T-helper 1 cell (primary cell): ENCODE measurements around the gene CAVIN1.
"Not testable (repeated sequence)": the region's sequence is repeated elsewhere in the genome, so short reads cannot be mapped to it uniquely, and the experiment has no call there.

Source experiments
- DNase-seq, 5 donors: peaks; one replicate each; pipeline ENCODE4 v3.0.0-alpha.2; 2012 to 2020

CAVIN1 gene

DNA sequence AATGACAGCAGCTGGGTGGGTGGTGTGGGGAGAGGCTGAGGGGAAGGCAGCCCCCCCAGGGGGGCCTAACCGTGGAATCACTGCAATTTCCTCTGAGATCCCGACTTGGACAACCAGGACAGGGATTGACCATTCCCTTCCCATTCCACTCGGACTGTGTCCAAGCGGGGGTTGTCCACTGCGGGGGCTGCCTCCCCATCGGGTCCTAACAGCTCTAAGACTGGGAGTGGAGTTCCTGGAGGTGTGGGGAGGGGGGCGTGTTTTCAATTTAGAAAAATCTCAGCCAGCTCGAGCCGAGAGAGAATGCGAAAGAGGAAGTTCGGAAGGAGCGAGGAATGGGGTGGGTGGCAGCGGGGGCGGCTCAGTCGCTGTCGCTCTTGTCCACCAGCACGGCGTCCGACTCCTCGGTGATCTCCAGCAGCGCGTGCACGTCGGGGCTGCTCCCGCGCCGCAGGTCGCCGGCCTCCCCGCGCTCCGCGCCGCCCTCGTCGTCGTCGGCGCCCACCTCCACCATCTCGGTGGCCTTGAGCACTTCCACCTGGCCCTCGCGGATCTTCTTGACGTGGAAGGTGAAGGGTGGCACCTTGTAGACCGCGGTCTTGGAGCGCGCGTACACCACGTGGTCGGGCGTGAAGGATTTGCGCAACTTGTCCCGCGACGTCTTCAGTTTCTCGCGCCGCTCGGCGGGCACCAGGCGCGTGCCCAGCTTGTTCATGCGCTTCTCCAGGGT is 18.6 kb downstream of the CAVIN1 start:
- no peak for DNase-seq

DNA sequence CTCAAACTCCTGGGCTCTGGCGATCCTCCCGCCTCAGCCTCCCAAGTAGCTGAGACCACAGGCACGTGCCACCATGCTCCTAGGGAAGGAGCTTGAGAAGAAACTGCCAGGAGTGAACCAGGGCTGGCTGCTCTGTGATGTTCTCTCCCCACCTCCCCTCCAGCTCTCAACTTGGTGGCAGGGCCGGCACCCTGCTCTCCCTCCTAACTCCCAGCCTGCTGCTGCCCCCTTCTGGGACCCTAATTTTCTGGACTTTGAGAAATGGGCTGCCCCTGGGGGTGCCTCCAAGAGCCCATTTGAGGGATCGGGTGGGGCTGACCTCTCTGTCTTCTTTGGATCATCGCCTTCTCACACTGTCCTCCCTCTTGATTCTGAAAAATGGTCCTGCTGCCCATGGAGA is 19.9 kb downstream of the CAVIN1 start:
- peak in 1 of 5 donors; percentile 51 for DNase-seq

DNA sequence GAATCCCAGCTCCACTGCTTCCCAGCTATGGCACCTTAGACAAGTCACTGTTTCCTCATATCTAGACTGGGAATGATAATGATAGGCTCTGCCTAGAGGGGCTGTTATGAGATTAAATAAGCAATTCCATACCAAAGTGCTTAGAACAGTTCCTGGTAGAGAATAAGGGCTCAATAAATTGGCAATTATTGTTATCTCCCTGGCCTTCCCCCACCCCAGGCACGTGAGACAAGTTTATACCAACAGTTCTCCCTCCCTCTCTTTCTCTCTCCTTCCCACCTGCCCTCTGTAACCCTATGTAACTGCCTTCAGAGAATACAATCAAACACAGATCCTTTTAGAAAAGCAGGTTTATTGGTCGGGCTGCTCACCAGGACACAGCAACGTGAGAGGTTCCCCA is 20.9 kb downstream of the CAVIN1 start:
- DNase-seq: no peak

DNA sequence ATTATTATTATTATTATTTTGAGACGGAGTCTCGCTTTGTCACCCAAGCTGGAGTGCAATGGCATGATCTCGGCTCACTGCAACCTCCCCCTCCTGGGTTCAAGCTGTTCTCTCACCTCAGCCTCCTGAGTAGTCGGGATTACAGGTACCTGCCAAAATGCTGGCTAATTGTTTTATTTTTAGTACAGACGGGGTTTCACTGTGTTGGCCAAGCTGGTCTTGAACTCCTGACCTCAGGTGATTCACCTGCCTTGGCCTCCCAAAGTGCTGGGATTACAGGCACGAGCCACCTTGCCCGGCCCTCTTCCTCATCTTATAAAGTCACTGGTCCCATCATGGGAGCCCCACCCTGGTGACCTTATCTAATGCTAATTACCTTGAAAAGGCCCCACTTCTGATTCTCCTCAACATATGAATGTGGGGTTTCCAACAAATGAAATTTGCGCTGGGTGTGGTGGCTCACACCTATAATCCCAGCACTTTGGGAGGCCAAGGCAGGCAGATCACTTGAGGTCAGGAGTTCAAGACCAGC is 22.1 kb downstream of the CAVIN1 start:
- DNase-seq: not testable (repeated sequence)

DNA sequence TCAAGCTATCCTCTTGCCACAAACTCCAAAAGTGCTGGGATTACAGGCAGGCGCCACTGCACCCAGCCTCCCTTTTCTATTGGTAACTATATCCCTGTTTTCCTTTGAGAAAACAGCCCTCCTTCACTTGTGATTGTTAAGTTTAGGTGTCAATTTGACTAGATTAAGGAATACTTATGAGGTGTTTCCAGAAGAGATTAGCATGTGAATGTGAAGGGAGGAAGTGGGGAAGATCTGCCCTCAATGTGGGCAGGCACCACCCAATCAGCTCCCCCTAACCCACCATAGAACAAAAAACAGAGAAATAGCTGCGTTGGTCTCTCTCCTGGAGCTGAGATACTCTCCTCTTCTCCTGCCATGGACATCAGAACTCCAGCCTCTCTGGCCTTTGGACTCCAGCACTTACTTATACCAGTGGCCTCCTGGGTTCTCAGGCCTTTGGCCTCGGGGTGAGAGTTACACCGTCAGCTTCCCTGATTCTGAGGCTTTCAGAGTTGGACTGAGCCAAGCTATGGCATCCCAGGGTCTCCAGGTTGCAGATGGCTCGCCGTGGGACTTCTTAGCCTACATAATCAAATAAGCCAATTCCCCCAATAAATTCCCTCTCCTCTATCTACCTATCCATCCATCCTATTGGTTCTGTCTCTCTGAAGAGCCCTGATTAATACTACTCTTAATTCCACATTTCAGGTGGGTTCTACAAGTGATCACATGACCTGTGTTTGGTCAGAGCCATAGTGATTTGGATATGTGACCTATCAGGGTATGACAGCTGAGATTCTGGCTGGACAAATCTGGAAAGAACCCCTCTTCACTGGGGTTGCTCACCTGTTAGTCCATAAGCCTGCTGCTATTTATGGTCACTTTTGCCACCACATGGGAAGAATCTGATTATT is 22.9 kb downstream of the CAVIN1 start:
- no peak for DNase-seq

DNA sequence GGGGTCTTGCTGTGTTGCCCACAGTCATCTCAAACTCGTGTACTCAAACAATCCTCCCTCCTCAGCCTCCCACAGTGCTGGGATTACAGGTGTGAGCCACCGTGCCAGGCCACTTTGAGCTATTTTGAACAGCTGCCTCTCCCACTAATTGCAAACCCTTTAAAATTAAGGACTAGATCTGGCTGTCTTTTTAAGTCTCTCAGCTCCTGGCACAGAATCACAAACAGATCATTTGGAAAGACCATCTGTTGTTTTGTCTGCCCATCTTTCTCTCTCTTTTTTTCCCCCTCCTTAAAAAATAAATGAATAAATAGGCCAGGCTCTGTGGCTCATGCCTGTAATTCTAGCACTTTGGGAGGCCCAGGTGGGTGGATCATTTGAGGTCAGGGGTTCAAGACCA is 23.9 kb downstream of the CAVIN1 start:
- no peak for DNase-seq

DNA sequence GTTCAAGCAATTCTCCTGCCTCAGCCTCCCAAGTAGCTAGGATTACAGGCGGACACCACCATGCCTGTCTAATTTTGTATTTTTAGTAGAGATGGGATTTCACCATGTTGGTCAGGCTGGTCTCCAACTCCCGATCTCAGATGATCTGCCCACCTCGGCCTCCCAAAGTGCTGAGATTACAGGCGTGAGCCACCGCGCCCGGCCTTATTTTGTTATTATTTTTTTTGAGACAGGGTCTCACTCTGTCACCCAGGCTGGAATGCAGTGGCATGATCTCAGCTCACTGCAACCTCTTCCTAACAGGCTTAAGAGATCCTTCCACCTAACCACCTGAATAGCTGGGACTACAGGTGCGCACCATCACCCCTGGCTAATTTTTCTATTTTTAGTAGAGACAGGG is 27.5 kb downstream of the CAVIN1 start:
- not testable (repeated sequence) for DNase-seq

DNA sequence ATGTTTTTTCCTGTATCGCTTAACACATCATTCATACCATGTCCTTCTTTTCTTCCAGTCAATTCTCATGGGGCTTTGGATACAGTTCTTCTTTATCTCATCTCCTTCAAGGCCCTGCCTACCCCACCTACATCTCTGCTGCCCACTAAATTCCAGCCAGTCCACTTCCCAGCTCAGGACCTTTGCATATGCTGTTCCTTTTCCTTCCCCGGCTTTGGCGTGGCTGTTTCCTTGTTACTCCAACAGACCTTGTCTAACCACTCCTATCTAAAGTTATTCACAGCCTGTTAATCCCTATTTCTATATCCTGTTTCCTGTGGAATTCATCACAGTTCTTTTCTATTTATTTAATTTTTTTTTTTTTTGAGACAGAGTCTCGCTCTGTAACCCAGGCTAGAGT is 28.2 kb downstream of the CAVIN1 start:
- DNase-seq: no peak

DNA sequence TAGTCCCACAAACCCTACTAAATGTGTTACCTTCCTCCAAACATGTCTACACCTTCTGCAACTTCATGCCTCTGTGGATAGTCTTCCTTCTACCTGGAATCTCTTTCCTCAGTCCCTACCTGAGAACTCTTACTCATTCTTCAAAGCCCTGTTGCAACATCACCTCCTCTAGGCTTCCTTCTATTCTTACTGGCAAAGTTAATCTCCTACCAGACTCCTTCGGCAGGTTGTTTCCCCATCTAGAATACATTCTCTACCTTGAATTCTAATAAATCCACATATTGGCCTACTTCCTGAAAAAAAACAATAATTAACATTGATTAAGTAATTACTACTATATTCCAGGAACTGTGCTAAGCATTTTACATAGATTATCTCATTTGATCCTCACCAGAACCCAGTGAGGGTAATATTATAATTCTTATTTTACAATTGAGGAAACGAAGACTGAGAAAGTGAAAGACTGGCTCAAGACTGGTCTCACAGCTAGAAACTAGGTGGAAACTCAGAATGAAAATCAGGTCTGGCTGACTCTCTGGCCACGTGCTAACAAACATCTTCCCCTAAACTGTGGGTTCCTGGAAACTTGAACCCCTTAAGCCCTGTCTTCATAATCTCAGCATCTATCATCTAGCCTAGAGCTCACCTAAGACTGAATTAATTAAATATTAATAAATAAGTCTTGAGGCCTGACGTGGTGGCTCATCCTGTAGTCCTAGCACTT is 30.2 kb downstream of the CAVIN1 start:
- no peak for DNase-seq

DNA sequence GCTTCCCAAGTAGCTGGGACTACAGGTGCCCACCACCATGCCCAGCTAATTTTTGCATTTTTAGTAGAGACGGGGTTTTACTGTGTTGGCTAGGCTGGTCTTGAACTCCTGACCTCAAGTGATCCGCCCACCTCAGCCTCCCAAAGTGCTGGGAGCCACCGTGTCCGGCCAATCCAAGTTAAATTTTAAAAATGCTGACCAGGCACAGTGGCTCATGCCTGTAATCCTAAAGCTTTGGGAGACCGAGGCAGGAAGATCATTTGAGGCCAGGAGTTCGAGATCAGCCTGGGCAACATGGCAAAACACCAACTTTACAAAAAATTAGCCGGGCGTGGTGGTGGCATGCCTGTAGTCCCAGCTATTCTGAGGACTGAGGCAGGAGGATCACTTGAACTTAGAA is 31.6 kb downstream of the CAVIN1 start:
- not testable (repeated sequence) for DNase-seq

DNA sequence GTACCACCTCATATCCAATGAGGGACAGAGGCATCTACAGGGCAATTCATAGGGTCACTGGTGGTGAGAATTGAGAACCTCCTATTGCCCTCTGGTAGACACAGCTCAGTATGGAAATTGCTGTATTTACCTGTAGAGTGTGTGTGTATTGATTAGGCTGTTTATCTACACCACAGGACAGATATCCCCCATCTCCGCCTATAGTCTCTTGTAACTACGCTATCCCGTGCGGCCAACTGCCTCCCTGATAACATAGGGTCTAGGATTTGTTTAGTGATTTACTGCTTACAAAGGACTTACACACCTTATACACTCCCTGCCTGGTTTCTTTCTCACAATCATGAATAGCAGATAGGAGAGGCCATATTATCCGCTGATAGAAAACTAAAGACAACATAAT is 33.2 kb downstream of the CAVIN1 start:
- DNase-seq: no peak

DNA sequence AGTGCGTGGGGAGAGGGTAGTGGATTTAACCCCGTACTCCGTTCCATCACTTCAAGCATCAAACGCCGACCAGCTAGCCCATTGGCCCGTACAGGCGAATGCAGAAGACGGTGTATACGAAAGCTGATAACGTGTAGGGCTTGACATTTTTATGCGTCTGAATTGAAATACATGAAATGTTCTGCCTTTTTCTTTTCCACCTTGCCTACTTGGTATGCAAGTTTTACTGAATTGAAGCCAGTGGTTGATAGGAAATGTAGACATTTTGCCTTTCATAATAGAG is 34.0 kb downstream of the CAVIN1 start:
- DNase-seq: no peak

DNA sequence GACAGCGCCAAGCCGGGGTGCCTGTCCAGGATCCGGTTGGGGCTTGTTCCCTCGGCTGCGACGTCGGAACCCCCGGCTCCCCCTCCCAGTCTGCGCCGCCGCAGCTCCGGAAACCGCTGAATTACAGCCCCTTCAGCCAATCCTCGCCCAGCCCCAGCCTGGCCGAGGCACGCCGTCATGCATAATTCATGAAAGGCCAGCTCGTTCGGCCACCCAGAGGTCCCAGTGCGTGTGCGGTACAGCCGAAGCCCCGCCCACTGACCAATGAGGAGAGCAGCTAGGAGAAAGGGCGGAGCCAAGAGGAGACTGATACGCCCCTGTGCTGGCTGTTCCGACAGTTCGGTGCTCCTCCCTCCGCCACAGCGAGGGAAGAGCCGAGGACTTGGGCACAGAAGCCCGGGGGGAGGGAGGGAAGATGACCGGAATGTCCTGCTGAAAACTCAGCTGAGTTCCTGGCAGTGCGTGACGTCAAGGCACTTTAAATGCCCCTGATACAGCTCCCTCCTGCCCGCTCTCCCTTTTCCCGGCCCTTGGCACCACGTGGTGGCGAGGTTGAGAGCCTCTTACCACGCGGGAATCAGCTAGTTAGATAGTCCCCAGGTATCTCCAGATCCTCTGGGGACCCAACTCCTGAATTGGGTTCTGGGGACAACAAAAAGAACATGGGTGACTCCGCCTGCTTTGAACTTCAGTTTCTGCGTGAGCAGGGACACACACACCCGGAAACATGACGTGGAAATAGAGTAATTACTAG is 34.5 kb downstream of the CAVIN1 start, which contains the start of gene STAT3:
Gene STAT3 (minus strand): TSS at position 62 of the 754 bp plus-strand sequence. CDS start 39,926 bp downstream, outside the sequence.
- DNase-seq: peak; percentile 99 to 100 (median 100)

DNA sequence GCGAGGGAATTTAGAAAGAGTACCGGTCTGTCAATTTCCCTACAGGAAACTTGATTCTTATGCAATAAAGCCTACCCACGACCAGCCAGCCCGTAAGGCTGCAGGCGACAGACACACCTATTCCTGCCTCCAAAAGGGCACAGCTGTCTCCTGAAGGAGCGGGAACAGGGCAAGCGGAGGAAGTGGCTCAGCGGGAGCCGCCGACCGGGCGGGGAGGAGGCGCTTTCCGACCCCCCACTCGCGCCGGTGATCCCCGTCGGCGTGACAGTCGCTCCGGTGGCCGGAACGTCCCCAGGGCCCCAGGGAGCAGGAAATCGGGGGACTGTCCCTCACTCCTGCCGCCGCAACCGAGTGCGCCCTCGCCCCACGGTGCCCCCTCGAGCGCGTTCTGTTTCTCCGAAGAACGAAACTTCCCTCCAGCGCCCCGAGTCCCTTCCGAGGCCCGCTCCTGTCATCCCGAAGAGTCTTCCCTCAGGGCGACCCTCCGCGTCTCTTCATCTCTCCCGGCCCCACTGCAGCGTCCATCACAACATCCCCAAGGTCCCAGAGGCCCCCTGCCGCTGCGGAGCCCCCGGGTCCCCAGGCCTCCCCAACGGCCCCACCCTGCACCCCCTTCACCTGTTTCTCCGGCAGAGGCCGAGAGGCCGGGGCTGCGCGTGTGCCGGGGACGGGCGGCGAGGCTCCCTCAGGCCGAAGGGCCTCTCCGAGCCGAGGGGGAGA is 35.2 kb downstream of the CAVIN1 start:
- DNase-seq: peak in 4 of 5 donors; percentile 22 to 35 (median 30)

DNA sequence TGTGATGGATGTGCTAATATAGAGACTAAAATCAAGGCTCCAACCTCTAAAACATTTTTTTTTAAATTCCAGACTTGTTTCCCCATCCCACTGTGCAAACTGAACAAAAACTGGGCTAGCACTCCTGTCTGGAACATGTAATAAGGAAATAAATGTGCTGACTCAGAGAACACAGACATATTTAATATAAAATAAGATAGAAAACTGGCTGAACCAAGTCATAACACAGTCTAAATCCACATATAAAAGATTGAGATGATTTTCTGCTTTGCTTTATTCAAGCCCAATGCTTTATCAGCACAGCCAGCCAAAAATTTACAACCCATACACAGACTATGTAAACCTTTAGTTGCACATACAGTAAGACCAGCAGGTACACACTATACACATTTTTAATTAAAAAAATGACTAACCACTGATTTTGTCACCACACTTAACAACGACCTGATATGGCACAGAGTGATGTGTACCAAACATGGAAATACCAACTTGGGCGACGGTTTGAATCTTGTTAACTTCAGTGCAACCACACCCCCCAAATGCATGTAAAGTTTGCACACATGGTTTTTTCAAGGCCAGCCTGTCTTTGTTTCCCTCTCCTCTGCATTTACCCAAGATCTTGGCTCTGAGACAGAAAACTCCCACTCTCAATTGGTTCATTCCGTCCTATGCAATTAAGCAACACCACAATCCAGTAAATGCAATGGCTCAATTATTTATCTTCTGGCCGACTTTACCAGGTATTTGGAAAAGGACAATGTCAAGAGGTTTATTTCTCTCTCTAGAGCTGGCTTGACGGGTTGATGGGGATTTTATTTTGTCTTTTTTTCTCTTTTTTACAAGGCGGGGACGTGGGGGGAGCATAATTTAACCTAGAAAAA is 36.0 kb downstream of the CAVIN1 start:
- peak in 1 of 5 donors; percentile 29 for DNase-seq

DNA sequence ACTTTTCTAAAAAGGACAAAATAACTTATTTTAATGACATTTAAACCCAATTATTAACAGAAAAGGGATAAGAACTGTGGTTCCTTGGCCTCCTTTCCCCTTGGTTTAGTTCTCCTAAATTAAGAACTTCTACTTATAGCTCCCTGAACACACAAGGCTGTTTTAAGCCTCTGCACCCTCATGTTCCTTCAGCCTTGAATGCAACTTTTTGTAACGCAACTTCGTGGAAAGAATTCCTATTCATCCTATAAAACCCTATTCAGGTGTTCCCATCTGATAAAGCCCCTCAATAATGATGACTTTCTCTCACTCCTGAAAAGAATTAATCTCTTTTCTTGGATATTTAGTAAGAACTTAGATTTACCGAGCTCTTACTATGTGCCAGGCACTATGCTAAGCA is 41.2 kb downstream of the CAVIN1 start:
- DNase-seq: no peak

DNA sequence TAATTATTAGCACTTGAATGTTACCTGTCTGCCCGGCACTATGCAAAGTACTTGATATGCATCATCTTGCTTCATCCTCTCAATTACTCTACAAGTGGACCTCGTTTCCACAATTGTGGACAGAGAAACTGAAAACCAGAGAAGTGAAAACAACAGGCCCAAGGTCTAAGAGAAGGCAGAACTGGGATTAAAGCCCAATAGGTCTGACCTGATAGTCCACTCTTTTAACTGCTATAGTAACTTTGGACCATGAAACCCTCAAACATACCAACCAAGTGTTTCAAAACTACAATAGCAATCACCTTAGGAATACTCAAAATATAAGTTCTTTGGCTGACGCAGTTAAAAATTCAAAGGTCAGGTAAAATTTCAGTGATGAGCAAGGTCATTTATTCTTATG is 42.1 kb downstream of the CAVIN1 start:
- no peak for DNase-seq

DNA sequence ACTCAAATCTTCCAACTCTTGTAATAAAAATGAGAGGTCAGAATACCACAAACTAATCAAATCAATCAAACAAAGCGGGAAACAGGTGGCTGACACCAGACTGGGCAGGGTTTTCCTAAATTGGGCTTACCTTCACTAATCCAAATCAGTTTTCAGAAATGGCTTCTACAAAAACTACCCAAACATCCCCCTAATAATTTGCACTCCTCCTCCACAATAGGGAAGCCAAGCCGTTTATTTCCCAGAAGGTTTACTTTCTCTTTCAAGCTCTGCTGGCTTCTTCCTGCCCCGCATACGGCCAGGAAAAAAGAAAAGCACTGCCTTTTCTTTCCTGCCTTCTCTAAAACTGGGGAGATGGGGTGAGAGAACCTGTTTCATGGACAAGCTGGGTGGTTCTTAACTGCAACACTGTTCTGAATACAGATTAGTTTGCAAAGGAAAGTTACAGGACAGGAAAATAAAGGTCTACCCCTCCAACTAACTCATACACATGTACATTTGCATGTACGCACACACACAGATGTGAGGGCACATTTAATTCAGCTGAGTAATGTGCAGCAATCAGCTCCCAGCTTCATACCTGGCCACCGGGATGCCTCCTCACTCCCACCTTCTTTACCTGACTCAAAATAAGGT is 44.0 kb downstream of the CAVIN1 start:
- no peak for DNase-seq

DNA sequence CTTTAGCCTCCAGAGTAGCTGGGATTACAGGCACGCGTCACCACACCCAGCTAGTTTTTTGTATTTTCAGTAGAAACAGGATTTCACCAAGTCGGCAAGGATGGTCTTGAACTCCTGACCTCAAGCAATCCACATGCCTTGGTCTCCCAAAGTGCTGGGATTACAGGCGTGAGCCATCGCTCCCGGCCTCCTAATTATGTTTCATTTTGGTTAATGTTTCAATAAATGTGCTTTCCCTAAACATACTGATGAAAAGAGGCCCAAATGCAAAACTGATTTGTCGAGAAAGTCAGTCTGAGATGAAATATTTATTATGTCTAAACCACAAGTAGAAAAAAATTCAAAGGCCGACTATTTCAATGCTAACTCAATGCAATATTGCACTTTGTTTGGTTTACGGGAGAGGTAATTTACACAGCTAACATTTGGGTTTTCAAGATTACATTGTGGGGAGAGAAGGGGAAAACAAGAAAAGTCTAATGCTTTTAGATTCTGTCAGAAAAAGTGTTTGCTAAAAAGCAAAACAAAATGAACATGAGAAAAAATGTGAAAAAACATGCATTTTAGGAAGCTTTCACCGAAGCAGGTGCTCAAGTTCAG is 44.6 kb downstream of the CAVIN1 start:
- DNase-seq: no peak

DNA sequence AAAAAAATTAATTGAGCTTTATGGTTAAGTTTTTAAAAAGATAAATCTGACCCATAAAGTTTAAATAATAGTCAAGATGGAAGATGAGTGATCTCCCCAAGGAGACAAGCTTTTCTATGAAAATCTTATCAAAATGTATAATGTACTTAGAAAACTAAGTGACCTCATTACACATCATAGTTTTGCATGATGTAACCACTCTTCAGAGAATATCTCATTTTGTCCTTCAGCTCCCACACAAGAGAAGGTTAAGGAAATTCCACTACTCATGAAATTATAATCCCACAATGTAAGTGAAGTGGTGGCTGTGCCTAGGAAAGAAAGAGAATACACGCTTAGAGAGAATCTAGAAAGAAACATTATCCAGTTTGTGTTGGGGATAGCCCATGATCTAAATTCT is 49.2 kb downstream of the CAVIN1 start:
- no peak for DNase-seq
